NB4 (cell line): ENCODE results near the gene DNAH14.

Experiments used
- MYC ChIP-seq: IDR thresholded peaks from 2 replicates; pipeline ENCODE4 v1.6.1; 2011; ENCODE audit warnings: low read depth, low read length
- POLR2A ChIP-seq: IDR thresholded peaks from 2 replicates; pipeline ENCODE4 v1.6.1; 2011; ENCODE audit warnings: mild to moderate bottlenecking; ENCODE audit not compliant: insufficient read length; ENCODE audit errors: extremely low read depth
- TF ChIP-seq, protein P1 (sequence below): IDR thresholded peaks from one replicate; pipeline ENCODE4 v1.5.1; 2012; ENCODE audit warnings: low read depth, low read length
- TF ChIP-seq, protein P2 (sequence below): IDR thresholded peaks from 2 replicates; pipeline ENCODE4 v1.6.1; 2011; ENCODE audit warnings: low read depth, low read length

DNA sequence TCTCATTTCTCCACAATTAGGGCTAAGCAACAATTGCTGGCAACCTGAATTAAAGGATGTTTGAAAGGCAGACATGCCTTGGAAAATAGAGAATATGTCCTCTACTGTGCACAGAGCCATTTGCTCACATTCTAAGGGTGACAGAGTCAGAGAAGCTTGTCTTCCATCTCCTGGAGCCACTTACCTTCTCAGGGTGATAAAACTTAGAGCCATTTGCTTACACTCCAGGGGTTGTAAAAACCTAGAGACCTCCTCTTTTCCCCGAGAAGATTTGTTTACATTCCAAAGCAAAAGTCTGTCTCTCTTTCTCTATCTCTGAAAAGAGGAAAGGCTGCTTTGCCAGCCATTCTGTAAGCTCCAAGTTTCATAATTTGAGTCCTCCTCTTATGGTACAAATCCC lies 437.1 kb downstream of the DNAH14 start:
- TF ChIP-seq, protein P1, sequence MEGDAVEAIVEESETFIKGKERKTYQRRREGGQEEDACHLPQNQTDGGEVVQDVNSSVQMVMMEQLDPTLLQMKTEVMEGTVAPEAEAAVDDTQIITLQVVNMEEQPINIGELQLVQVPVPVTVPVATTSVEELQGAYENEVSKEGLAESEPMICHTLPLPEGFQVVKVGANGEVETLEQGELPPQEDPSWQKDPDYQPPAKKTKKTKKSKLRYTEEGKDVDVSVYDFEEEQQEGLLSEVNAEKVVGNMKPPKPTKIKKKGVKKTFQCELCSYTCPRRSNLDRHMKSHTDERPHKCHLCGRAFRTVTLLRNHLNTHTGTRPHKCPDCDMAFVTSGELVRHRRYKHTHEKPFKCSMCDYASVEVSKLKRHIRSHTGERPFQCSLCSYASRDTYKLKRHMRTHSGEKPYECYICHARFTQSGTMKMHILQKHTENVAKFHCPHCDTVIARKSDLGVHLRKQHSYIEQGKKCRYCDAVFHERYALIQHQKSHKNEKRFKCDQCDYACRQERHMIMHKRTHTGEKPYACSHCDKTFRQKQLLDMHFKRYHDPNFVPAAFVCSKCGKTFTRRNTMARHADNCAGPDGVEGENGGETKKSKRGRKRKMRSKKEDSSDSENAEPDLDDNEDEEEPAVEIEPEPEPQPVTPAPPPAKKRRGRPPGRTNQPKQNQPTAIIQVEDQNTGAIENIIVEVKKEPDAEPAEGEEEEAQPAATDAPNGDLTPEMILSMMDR, result no peak
- TF ChIP-seq POLR2A (no peak), MYC (no peak)
- TF ChIP-seq, protein P2, sequence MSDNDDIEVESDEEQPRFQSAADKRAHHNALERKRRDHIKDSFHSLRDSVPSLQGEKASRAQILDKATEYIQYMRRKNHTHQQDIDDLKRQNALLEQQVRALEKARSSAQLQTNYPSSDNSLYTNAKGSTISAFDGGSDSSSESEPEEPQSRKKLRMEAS, result no peak
